Erythroblast (primary cell): ENCODE data around the gene AMDHD2.

ENCODE experiments used
- DNase-seq, 2 experiments: peaks; one replicate each; lab custom pipeline; 2025; lab: John Stamatoyannopoulos, UW
- GATA1 ChIP-seq: IDR thresholded peaks from 2 replicates; pipeline ENCODE4 v1.6.1; 2011; ENCODE audit warnings: low read depth, mild to moderate bottlenecking, control low read depth, low read length, moderate library complexity
- POLR2A ChIP-seq: IDR thresholded peaks from 2 replicates; pipeline ENCODE4 v1.6.1; 2011; ENCODE audit warnings: mild to moderate bottlenecking, low read length

AMDHD2 gene

GRCh38 chr16:2487517-2487842 is 32.7 kb upstream of the AMDHD2 start:
- DNase-seq, result no peak
- TF ChIP-seq POLR2A, result no peak

- TF ChIP-seq POLR2A (no peak), GATA1 (no peak)
- DNase-seq, result no peak
These were observed 32.2 kb upstream of the AMDHD2 start for GRCh38 chr16:2487903-2488531.

- no peak for TF ChIP-seq POLR2A
- no peak for TF ChIP-seq GATA1
- DNase-seq, result no peak
These were observed 30.6 kb upstream of the AMDHD2 start for GRCh38 chr16:2489581-2489980.

GRCh38 chr16:2490190-2491105 is 29.7 kb upstream of the AMDHD2 start:
- no peak for TF ChIP-seq POLR2A
- no peak for TF ChIP-seq GATA1
- DNase-seq, result no peak

- TF ChIP-seq GATA1, result no peak
- TF ChIP-seq POLR2A, result no peak
- no peak for DNase-seq
These were observed 27.9 kb upstream of the AMDHD2 start for GRCh38 chr16:2492292-2492691.

- TF ChIP-seq POLR2A (no peak), GATA1 (no peak)
- no peak for DNase-seq
These were observed 26.6 kb upstream of the AMDHD2 start for GRCh38 chr16:2493605-2494004.

- DNase-seq, result peak in 1 of 2 experiments; percentile 39
- TF ChIP-seq POLR2A (no peak), GATA1 (no peak)
These were observed 25.6 kb upstream of the AMDHD2 start for GRCh38 chr16:2494616-2495015.

- no peak for DNase-seq
- no peak for TF ChIP-seq GATA1
- TF ChIP-seq POLR2A, result no peak
These were observed 25.1 kb upstream of the AMDHD2 start for GRCh38 chr16:2495041-2495440.

GRCh38 chr16:2496223-2497115 is 23.7 kb upstream of the AMDHD2 start:
- TF ChIP-seq POLR2A (no peak), GATA1 (no peak)
- no peak for DNase-seq

- TF ChIP-seq POLR2A, result no peak
- TF ChIP-seq GATA1, result no peak
- DNase-seq, result peak; percentile 56 to 61
These were observed 23.0 kb upstream of the AMDHD2 start for GRCh38 chr16:2497116-2497630.

- DNase-seq, result no peak
- TF ChIP-seq GATA1 (no peak), POLR2A (no peak)
These were observed 22.3 kb upstream of the AMDHD2 start for GRCh38 chr16:2497695-2498484.

- no peak for TF ChIP-seq POLR2A
- no peak for TF ChIP-seq GATA1
- DNase-seq, result no peak
These were observed 21.5 kb upstream of the AMDHD2 start for GRCh38 chr16:2498531-2499253.

- TF ChIP-seq POLR2A, result no peak
- no peak for TF ChIP-seq GATA1
- no peak for DNase-seq
These were observed 20.7 kb upstream of the AMDHD2 start for GRCh38 chr16:2499454-2499853.
